ENCODE measurements around the gene RAP1GAP. TPM values are rescaled to one million over a fixed set of nuclear protein-coding genes. Genes with fewer than 3 reads are reported as not detected.

The RAP1GAP gene
- total RNA-seq, 1 experiment from 2014 or later: 30.2 TPM

DNA sequence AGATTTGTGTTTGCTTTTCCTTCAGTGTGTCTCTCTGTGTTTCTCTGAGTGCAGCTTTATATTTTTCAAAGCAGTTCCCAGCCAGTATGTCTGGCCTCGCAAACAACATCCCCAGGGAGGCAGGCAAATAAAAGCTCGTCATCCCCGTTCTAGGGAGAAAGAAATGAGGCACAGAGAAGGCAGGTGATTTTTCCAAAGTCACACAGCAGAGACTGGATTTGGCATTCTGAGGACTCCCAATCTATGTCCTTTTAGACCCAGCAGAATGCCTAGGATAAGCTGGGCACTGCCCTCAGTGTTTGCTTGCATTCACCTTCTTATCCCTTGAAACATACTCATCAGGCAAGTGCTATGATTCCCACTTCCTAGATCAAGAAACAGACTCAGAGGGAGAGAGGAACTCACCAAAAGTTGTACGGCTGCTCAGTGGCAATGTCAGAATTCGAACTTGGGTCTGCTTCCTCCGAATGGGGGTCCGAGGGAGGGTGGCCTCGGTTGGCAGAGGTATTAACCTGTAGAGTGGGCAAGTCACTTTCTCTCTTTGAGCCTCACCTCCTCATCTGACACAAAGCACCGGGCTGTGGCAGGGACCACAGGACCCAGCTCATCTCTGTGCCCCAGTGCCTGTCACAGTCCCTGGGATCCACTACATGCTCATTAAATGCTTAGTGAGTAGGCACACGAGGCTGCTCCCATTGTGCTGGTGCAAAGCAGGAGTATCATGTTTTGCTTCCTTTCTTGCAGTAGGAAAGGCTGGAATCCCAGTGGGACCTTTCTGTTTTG, 4.2 kb downstream of the RAP1GAP start:
- H2AFZ ChIP-seq: no peak overlapping the region
- no TSS peak for BruUV-seq (replicated peaks)
- intact Hi-C loops (cut with micrococcal nuclease; ENCODE audit: unreplicated experiment): loop anchor here (10.0 kb wide), 1 partner anchor 750 kb away; no protein-coding TSS in a partner anchor

DNA sequence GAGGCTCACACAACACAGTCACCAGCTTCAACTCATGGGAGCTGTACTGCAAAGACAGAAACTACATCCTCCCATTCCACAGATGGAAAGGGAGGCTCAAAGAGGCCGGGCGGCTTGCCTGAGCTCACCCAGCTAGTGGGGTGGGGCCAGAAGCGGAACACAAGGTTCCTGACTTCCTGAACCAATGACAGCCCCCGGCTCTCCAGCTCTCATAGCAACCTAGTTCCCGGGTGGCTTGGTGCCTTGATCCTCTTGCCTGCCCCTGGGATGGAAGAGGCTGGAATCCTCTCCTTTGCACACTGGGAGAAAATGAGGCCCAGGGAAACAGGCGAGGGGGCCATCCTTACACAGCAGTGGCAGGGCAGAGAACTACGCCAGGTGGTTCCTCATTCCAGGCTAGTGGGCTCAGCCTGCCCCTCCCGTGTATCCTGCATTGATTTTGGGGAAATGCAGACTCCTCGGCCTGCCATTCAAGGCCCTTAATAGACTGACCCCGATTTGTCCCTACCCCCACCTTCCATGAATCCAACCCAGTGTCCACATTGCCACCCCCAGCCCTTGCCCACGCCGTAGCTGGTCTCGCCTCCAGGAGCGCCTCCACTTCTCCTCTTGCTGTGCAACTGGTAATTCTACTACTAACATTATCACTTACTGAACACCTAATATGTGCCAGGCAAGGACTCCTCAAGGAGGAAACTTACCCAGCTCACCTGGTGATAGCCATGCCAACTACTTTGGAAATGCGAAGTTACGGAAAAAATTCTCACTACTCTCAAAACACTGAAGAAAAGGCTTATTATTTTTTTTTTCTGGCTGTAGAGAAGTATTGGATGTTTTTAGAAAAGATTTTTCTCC, 5.0 kb downstream of the RAP1GAP start:
- Histone ChIP-seq H3K27ac (no peak overlapping the region), H3K4me3 (no peak overlapping the region), H3K4me1 (replicated peaks; ENCODE audit: insufficient read depth) (no peaks in the 10 kb centered on the region), H4K20me1 (ENCODE audit: insufficient read depth) (no peaks in the 10 kb centered on the region), H3K9me2 (ENCODE audit: insufficient read depth) (no peaks in the 10 kb centered on the region), H3K79me2 (ENCODE audit: low read depth) (no peaks in the 10 kb centered on the region), H3F3A (ENCODE audit: insufficient read depth, low read depth) (no peaks in the 10 kb centered on the region), H3K27me3 (ENCODE audit: insufficient read depth, low read depth) (no peaks in the 10 kb centered on the region), H3K36me3 (ENCODE audit: low read depth) (no peaks in the 10 kb centered on the region), H3K9me3 (ENCODE audit: insufficient read depth, low read depth) (no peaks in the 10 kb centered on the region), H3K4me2 (no peak overlapping the region), H2AFZ (no peak overlapping the region)
- no TSS peak for BruUV-seq (replicated peaks)
- intact Hi-C loops (cut with micrococcal nuclease; ENCODE audit: unreplicated experiment): loop anchor here (10.0 kb wide), 1 partner anchor 751 kb away; no protein-coding TSS in a partner anchor
- no peak for TF ChIP-seq EZH2 (IDR thresholded peaks at IDR 0.05; ENCODE audit: low read depth)
- TF ChIP-seq, protein P1, sequence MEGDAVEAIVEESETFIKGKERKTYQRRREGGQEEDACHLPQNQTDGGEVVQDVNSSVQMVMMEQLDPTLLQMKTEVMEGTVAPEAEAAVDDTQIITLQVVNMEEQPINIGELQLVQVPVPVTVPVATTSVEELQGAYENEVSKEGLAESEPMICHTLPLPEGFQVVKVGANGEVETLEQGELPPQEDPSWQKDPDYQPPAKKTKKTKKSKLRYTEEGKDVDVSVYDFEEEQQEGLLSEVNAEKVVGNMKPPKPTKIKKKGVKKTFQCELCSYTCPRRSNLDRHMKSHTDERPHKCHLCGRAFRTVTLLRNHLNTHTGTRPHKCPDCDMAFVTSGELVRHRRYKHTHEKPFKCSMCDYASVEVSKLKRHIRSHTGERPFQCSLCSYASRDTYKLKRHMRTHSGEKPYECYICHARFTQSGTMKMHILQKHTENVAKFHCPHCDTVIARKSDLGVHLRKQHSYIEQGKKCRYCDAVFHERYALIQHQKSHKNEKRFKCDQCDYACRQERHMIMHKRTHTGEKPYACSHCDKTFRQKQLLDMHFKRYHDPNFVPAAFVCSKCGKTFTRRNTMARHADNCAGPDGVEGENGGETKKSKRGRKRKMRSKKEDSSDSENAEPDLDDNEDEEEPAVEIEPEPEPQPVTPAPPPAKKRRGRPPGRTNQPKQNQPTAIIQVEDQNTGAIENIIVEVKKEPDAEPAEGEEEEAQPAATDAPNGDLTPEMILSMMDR (conservative IDR thresholded peaks at IDR 0.05): no peak
- ChIA-PET POLR2A (ENCODE audit: unreplicated experiment) (no interaction called here), CTCF (no interaction called here)
- no peak for DNase-seq

More for the DNA sequence above, 4.2 kb downstream of the RAP1GAP start:
- H3F3A ChIP-seq (ENCODE audit: insufficient read depth, low read depth): no peaks in the 10 kb centered on the region
- ChIA-PET CTCF (no interaction called here), POLR2A (ENCODE audit: unreplicated experiment) (no interaction called here)
- H3K9me3 ChIP-seq (ENCODE audit: insufficient read depth, low read depth): no peaks in the 10 kb centered on the region
- no peak overlapping the region for H3K27ac ChIP-seq
- DNase-seq: no peak
- no peak overlapping the region for H3K4me3 ChIP-seq
- H3K27me3 ChIP-seq (ENCODE audit: insufficient read depth, low read depth): no peaks in the 10 kb centered on the region
- H3K36me3 ChIP-seq (ENCODE audit: low read depth): no peaks in the 10 kb centered on the region
- H3K79me2 ChIP-seq (ENCODE audit: low read depth): no peaks in the 10 kb centered on the region
- no peak overlapping the region for H3K4me2 ChIP-seq
- no peaks in the 10 kb centered on the region for H3K9me2 ChIP-seq (ENCODE audit: insufficient read depth)
- H3K4me1 ChIP-seq (replicated peaks; ENCODE audit: insufficient read depth): no peaks in the 10 kb centered on the region
- no peak for TF ChIP-seq EZH2 (IDR thresholded peaks at IDR 0.05; ENCODE audit: low read depth)
- TF ChIP-seq, protein P1 (conservative IDR thresholded peaks at IDR 0.05): no peak
- H4K20me1 ChIP-seq (ENCODE audit: insufficient read depth): no peaks in the 10 kb centered on the region

DNA sequence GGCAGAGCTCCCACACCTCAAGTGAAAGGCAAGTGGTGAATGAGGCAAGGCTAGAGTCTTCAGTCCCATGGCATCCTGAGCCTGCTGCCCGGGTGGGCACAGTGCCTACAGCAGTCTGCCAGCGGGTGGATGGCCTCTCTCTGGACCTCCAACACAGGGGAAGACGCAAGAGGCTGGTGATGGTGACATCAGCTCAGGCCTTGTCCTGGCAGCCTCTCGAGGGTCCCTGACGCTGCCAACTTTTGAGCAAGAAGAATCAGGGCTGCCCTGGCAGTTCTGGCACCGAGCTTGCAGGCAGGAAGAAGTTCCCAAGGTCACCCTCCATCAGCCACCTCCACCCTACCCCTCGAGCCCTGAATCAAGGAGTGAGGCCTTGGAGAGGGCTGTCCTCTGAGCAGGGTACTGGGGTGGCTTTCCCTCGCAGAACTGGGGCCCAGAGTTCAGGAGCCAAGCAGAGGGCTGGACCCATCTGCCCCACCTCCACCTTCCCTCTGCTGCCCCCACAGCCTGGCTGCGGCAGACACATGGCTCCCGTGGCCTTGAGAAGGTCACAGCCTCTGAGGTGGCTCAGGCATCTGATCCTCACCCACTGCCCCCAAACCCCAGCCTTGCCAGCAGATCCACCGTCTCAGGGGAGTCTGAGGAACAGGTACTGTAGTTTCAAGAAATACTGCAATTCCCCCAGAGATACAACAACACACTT, 5.8 kb downstream of the RAP1GAP start:
- Histone ChIP-seq H3K36me3 (ENCODE audit: low read depth) (no peaks in the 10 kb centered on the region), H4K20me1 (ENCODE audit: insufficient read depth) (no peaks in the 10 kb centered on the region), H2AFZ (no peak overlapping the region), H3K4me1 (replicated peaks; ENCODE audit: insufficient read depth) (no peaks in the 10 kb centered on the region), H3K9me2 (ENCODE audit: insufficient read depth) (no peaks in the 10 kb centered on the region), H3K9me3 (ENCODE audit: insufficient read depth, low read depth) (no peaks in the 10 kb centered on the region), H3K79me2 (ENCODE audit: low read depth) (no peaks in the 10 kb centered on the region), H3K4me2 (no peak overlapping the region), H3K27ac (no peak overlapping the region), H3K27me3 (ENCODE audit: insufficient read depth, low read depth) (no peaks in the 10 kb centered on the region), H3F3A (ENCODE audit: insufficient read depth, low read depth) (no peaks in the 10 kb centered on the region), H3K4me3 (no peak overlapping the region)
- ChIA-PET CTCF (no interaction called here), POLR2A (ENCODE audit: unreplicated experiment) (no interaction called here)
- TF ChIP-seq, protein P1 (conservative IDR thresholded peaks at IDR 0.05): no peak
- no peak for TF ChIP-seq EZH2 (IDR thresholded peaks at IDR 0.05; ENCODE audit: low read depth)
- intact Hi-C loops (cut with micrococcal nuclease; ENCODE audit: unreplicated experiment): loop anchor here (10.0 kb wide), 1 partner anchor 751 kb away; no protein-coding TSS in a partner anchor
- no TSS peak for BruUV-seq (replicated peaks)
- DNase-seq: no peak

Measured in PC-9 (cell line).